ENCODE measurements around the gene GRIK4. TPM values are rescaled to one million over a fixed set of nuclear protein-coding genes. Genes with fewer than 3 reads are reported as not detected.

The GRIK4 gene
- total RNA-seq, 1 donor from 2014 or later = 0.89 TPM

DNA sequence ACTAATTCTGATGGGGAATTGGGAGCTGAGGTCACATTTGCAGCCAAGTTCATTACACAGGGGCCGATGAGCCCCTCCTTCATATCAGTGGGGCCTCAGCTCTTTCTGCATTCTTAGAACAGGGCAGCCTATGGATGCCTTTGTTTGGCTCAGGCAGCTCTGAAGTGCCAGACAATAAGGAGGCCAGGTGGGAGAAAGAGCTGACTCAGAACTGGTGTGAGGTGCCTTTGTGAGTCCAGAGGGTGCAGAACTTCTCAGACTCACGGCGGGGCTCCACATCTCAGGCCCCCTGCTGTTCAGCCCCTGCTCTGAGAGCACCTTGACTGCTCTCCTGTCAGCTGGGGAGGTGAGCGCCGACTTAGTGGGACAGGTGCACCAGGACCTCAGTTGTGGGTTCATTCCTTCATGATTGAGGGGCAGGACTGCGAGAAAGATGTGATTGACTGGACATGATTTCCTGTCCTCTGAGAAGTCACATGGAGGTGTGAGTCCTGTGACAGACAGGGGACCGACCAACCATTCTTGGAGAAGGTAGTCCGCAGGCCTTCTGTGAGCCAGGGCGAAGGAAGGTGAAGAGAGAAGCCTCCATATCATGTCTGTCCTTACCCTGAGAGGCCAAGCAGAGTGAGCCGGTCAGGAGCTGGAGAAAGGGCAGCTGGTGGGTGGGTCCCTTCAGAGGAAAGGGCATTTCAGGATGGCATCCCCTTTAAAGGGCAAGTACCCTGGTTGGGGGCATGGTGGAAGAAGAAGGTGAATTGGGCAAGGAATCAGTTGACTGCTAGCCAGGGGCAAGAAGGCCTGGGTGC is 267.3 kb downstream of the GRIK4 start:
- Mint-ChIP-seq H3K36me3 (ENCODE audit: low read depth) (no peaks in the 10 kb centered on the region), H3K4me1 (peaks cover 56% of the 10 kb centered on the region)
- TF ChIP-seq, protein P1, sequence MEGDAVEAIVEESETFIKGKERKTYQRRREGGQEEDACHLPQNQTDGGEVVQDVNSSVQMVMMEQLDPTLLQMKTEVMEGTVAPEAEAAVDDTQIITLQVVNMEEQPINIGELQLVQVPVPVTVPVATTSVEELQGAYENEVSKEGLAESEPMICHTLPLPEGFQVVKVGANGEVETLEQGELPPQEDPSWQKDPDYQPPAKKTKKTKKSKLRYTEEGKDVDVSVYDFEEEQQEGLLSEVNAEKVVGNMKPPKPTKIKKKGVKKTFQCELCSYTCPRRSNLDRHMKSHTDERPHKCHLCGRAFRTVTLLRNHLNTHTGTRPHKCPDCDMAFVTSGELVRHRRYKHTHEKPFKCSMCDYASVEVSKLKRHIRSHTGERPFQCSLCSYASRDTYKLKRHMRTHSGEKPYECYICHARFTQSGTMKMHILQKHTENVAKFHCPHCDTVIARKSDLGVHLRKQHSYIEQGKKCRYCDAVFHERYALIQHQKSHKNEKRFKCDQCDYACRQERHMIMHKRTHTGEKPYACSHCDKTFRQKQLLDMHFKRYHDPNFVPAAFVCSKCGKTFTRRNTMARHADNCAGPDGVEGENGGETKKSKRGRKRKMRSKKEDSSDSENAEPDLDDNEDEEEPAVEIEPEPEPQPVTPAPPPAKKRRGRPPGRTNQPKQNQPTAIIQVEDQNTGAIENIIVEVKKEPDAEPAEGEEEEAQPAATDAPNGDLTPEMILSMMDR (conservative IDR thresholded peaks at IDR 0.05) = no peak

DNA sequence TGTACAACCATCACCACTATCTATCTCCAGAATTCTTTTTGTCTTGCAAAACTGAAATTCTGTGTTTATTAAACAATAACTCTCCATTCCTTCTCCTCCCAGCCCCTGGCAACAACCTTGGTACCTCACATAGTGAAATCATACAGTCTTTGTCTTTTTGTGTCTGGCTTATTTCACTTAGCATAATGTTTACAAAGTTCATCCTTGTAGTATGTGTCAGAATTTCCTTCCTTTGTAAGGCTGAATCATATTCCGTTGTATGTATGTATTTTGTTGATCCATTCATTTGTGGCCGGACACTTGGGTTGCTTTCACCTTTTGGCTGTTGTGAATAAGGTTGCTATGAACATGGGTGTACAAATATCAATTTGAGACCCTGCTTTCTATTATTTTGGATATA is 268.7 kb downstream of the GRIK4 start:
- Mint-ChIP-seq H3K9me3 (no peaks in the 10 kb centered on the region), H3K27me3 (ENCODE audit: low read depth) (peaks cover 13% of the 10 kb centered on the region), H3K4me3 (no peak overlapping the region), H3K36me3 (ENCODE audit: low read depth) (no peaks in the 10 kb centered on the region), H3K4me1 (peaks cover 56% of the 10 kb centered on the region), H3K27ac (ENCODE audit: unreplicated experiment) (no peak overlapping the region)
- no peak for DNase-seq (ENCODE audit: low read depth, low spot score)
- TF ChIP-seq, protein P1 (conservative IDR thresholded peaks at IDR 0.05) = no peak

More for the DNA sequence above, 267.3 kb downstream of the GRIK4 start:
- peak overlapping the region; percentile 39 for H3K27ac Mint-ChIP-seq (ENCODE audit: unreplicated experiment)
- no peak overlapping the region for H3K4me3 Mint-ChIP-seq
- no peak for DNase-seq (ENCODE audit: low read depth, low spot score)
- H3K27me3 Mint-ChIP-seq (ENCODE audit: low read depth) = peaks cover 13% of the 10 kb centered on the region
- H3K9me3 Mint-ChIP-seq = no peaks in the 10 kb centered on the region

DNA sequence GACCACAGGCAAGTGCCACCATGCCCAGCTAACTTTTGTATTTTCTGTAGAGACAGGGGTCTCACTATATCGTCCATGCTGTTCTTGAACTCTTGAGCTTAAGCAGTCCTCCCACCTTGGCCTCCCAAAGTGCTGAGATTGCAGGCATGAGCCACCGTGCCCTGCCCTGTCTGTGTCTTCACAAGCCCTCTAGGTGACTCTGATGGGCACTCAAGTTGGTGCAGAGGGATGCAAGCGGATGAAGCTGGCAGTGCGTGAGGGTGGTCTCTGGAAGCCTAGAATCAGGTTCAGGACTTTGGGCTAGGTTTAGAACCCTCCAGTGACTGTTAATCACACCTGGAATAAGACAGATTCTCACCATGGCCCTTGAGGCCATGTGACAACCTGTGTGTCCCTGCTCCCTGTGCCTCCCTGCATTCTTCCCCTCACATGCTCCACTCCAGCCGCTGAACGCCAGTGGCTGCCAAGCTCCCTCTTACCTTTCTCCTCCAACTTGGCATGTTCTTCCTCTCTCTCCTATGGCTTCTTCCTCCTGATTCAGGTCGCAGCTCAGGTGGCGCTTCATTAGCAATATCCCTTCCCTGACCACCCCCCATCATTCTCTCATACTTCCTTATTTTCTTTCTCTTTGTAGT is 270.1 kb downstream of the GRIK4 start:
- H3K36me3 Mint-ChIP-seq (ENCODE audit: low read depth) = no peaks in the 10 kb centered on the region
- H3K27ac Mint-ChIP-seq (ENCODE audit: unreplicated experiment) = no peak overlapping the region
- peaks cover 42% of the 10 kb centered on the region for H3K4me1 Mint-ChIP-seq
- H3K9me3 Mint-ChIP-seq = no peaks in the 10 kb centered on the region
- H3K27me3 Mint-ChIP-seq (ENCODE audit: low read depth) = peaks cover 13% of the 10 kb centered on the region
- TF ChIP-seq, protein P1 (conservative IDR thresholded peaks at IDR 0.05) = no peak
- DNase-seq (ENCODE audit: low read depth, low spot score) = no peak
- no peak overlapping the region for H3K4me3 Mint-ChIP-seq

DNA sequence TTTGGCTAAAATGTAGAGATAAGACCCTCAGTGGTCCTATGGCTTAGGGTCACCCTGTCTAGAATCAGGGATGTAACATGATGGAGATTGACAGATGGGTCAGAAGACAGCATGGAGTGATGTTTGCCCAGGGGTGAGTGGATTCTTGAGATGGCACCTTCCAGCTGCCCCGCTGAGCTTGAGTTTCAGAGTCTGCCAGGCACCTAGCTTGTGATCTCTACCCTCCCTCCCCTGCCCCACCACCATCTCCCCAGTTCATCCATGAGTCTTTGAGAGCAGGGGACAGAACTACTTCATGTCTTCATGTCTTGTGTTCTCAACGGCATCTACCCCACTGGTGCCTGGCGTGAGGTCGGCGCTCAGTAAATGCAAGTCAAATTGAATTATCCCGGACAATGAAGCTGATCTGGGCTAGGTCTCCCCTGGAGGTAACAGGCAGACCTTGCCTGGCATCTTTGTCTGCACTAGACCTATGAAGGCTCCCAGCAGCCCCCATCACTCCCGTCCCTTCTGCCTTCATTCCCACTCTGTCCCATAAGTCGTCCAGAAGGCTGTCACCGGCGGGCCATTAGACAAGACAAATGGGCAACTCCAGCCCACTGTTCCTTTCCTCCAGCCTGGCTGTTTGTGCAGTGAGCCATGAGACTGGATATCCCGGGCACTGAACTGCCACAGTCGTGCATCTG is 273.2 kb downstream of the GRIK4 start:
- TF ChIP-seq, protein P1 (conservative IDR thresholded peaks at IDR 0.05) = no peak
- no peaks in the 10 kb centered on the region for H3K36me3 Mint-ChIP-seq (ENCODE audit: low read depth)
- no peaks in the 10 kb centered on the region for H3K9me3 Mint-ChIP-seq
- H3K4me1 Mint-ChIP-seq = peaks cover 15% of the 10 kb centered on the region
- no peak for DNase-seq (ENCODE audit: low read depth, low spot score)
- H3K27ac Mint-ChIP-seq (ENCODE audit: unreplicated experiment) = no peak overlapping the region
- no peak overlapping the region for H3K4me3 Mint-ChIP-seq
- H3K27me3 Mint-ChIP-seq (ENCODE audit: low read depth) = peaks cover 13% of the 10 kb centered on the region

DNA sequence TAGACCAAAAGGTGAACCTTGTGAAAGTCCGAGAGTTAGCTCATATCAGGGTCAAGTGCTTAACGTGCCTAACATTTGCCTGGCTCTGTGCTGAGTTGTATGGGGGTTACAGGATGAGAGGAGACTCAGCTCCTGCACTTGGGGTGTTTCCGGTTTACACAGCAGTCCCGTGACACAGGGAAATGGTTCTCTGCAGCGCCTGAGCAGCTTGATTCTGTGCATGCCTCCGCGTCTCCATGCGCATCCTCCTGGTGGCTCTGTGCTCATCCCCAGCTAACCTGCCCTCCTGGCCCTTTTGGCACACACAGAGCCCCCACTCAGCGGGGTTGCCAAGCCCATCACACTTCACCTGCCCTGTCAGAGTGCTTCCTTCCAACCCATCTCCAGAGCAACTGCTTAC is 274.0 kb downstream of the GRIK4 start:
- Mint-ChIP-seq H3K36me3 (ENCODE audit: low read depth) (no peaks in the 10 kb centered on the region), H3K4me3 (no peak overlapping the region), H3K9me3 (no peaks in the 10 kb centered on the region)

More for the DNA sequence above, 274.0 kb downstream of the GRIK4 start:
- H3K27me3 Mint-ChIP-seq (ENCODE audit: low read depth) = peaks cover 13% of the 10 kb centered on the region
- TF ChIP-seq, protein P1 (conservative IDR thresholded peaks at IDR 0.05) = no peak
- peaks cover 9% of the 10 kb centered on the region for H3K4me1 Mint-ChIP-seq
- no peak overlapping the region for H3K27ac Mint-ChIP-seq (ENCODE audit: unreplicated experiment)
- DNase-seq (ENCODE audit: low read depth, low spot score) = no peak
